GOT3 (cell line): ENCODE data around the gene MOB3B.
A peak's percentile ranks its signal among the peaks of the same experiment; 100 is the strongest.

Experiments used
- DNase-seq: peaks from one replicate; lab custom pipeline; 2025; ENCODE audit warnings: mixed read lengths; lab: John Stamatoyannopoulos, UW

Gene MOB3B

GRCh38 chr9:27529316-27530278 is at the start of gene MOB3B:
TSS of gene MOB3B (minus strand) at chr9:27529814. CDS start at chr9:27455550, 74,264 bp downstream.
- peak; percentile 9 for DNase-seq

GRCh38 chr9:27573634-27574590 is 44.3 kb upstream of the MOB3B start:
- DNase-seq, result peak; percentile 48

GRCh38 chr9:27572918-27573633 is 43.5 kb upstream of the MOB3B start, which contains the start of gene C9orf72:
TSS of gene C9orf72 (minus strand) at chr9:27573481. CDS start at chr9:27567120, 6,361 bp downstream.
- peak; percentile 48 for DNase-seq

GRCh38 chr9:27572566-27572917 is 42.9 kb upstream of the MOB3B start:
- DNase-seq, result no peak

- DNase-seq, result no peak
Measured at GRCh38 chr9:27572061-27572460, 42.4 kb upstream of the MOB3B start.

- DNase-seq, result no peak
Measured at GRCh38 chr9:27571011-27571410, 41.4 kb upstream of the MOB3B start.

GRCh38 chr9:27569406-27569805 is 39.8 kb upstream of the MOB3B start:
- DNase-seq, result no peak

GRCh38 chr9:27566118-27566517 is 36.5 kb upstream of the MOB3B start:
- DNase-seq, result no peak

- DNase-seq, result no peak
Measured at GRCh38 chr9:27565696-27566095, 36.1 kb upstream of the MOB3B start.

GRCh38 chr9:27564670-27565069 is 35.1 kb upstream of the MOB3B start:
- DNase-seq, result no peak

- DNase-seq, result no peak
Measured at GRCh38 chr9:27563738-27564430, 34.3 kb upstream of the MOB3B start.

GRCh38 chr9:27561685-27562084 is 32.1 kb upstream of the MOB3B start:
- no peak for DNase-seq

GRCh38 chr9:27560457-27560856 is 30.8 kb upstream of the MOB3B start:
- no peak for DNase-seq

- no peak for DNase-seq
Measured at GRCh38 chr9:27558307-27558706, 28.7 kb upstream of the MOB3B start.

GRCh38 chr9:27556470-27556869 is 26.9 kb upstream of the MOB3B start:
- DNase-seq, result no peak

GRCh38 chr9:27554712-27555111 is 25.1 kb upstream of the MOB3B start:
- no peak for DNase-seq

GRCh38 chr9:27549196-27549755 is 19.7 kb upstream of the MOB3B start:
- no peak for DNase-seq

- DNase-seq, result no peak
Measured at GRCh38 chr9:27548055-27548741, 18.6 kb upstream of the MOB3B start.

GRCh38 chr9:27545471-27545870 is 15.9 kb upstream of the MOB3B start:
- DNase-seq, result no peak

- DNase-seq, result no peak
Measured at GRCh38 chr9:27542508-27542907, 12.9 kb upstream of the MOB3B start.
